ENCODE results near the gene MLPH.

MLPH gene

DNA sequence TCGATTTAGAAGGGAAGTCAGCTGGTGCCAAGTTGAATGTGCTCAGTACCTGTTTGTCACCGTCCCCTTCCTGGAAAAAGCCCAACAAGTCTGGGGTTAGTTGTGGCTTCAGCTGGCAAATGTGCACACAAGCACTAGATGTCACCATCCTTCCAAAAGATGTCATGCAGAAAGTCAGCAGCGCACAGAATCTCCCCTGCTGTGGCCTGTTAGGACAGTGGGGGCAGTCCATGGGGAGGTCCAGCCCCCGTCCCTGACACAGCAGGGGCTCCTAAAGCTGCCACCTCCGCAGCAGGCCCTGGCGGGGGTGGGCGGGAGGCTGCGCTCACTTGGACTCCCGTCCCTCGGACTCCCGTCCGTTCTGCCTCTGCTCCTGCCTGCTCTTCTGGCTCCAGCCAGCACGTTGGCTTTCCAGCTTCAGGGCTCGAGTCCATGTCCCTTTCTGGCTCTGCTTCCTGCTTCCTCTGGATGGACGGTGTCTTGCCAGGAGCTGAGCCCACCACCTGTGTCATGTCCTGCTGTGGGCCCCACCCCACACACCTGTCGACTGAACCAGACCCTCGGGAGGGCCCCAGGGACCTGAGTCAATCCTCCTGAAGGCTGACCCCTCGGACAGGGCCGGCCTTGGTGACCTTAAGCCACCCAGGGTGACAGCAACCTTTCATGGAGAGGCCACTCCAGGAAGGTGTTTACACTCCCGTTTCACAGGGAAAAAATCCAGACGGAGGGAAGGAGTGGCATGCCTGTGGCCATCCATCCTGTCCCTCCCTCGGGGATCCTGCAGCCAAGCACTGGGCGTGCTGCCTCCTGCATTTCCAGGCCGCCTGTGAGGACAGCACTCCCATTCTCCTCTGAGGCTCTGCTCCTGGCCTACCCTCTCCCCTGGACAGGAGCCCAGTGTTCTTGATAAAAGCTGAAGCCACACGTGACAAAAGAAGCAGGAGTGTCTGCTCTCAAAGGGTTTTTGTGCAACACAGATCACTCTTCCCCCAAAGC, 95.0 kb downstream of the MLPH start:
- TF ChIP-seq POLR2A (IDR thresholded peaks at IDR 0.05; ENCODE audit: extremely low read depth, insufficient read length) (no peak), MYC (IDR thresholded peaks at IDR 0.05; ENCODE audit: low read depth, low read length) (no peak)
- TF ChIP-seq, protein P1, sequence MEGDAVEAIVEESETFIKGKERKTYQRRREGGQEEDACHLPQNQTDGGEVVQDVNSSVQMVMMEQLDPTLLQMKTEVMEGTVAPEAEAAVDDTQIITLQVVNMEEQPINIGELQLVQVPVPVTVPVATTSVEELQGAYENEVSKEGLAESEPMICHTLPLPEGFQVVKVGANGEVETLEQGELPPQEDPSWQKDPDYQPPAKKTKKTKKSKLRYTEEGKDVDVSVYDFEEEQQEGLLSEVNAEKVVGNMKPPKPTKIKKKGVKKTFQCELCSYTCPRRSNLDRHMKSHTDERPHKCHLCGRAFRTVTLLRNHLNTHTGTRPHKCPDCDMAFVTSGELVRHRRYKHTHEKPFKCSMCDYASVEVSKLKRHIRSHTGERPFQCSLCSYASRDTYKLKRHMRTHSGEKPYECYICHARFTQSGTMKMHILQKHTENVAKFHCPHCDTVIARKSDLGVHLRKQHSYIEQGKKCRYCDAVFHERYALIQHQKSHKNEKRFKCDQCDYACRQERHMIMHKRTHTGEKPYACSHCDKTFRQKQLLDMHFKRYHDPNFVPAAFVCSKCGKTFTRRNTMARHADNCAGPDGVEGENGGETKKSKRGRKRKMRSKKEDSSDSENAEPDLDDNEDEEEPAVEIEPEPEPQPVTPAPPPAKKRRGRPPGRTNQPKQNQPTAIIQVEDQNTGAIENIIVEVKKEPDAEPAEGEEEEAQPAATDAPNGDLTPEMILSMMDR (IDR thresholded peaks at IDR 0.05; ENCODE audit: low read depth, low read length): peak; percentile 40
- TF ChIP-seq, protein P2, sequence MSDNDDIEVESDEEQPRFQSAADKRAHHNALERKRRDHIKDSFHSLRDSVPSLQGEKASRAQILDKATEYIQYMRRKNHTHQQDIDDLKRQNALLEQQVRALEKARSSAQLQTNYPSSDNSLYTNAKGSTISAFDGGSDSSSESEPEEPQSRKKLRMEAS (IDR thresholded peaks at IDR 0.05; ENCODE audit: low read depth, low read length): no peak
- DNase-seq (ENCODE audit: low read depth): peak; percentile 64
- H3K4me3 ChIP-seq (ENCODE audit: low read depth, low read length): no peak overlapping the region

DNA sequence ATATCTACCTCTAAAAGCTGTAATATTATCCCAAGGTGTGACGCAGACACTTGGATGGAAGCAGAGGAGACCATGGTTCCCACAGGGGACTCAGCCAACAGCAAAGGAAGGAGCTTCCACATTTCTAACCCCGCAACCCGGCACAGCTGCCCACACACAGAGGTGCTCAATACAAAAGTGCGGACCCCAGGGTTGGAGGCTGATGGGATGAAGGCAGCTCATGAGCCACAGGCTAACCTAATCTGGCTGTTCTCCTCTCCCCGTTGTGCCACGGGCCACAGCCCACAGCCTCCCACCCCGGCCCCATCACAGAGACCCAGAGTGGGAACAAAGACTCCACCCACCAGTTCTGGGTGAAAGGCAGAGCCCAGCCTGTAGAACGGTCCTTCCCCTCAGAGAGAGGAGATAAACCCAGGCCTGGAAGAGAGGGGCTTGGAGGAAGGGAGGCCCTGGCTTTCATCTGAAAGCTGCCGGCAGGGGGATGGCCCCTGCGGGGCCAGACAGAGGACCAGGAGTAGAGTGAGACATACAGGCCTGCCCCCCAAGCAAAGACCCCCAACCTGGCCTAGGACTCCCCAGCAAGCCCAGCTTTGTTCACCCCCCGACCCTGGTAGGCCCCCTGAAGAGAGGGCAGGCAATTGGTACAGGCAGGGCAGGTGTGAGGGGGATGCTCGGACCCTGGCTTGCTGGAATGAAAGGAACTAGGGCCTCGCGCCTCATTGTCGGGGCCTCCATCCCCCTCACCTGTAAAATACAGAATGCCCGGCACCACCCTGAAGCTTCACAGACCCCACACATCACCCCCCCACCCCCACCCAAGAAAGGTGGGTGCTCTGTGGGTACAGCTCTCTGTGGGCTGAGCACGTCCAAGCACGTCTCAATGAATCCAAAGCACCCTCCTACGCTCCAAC, 96.6 kb downstream of the MLPH start:
- no peak overlapping the region for H3K4me3 ChIP-seq (ENCODE audit: low read depth, low read length)
- TF ChIP-seq, protein P1 (IDR thresholded peaks at IDR 0.05; ENCODE audit: low read depth, low read length): no peak
- TF ChIP-seq, protein P2 (IDR thresholded peaks at IDR 0.05; ENCODE audit: low read depth, low read length): no peak
- TF ChIP-seq POLR2A (IDR thresholded peaks at IDR 0.05; ENCODE audit: extremely low read depth, insufficient read length) (no peak), MYC (IDR thresholded peaks at IDR 0.05; ENCODE audit: low read depth, low read length) (no peak)
- no peak for DNase-seq (ENCODE audit: low read depth)

DNA sequence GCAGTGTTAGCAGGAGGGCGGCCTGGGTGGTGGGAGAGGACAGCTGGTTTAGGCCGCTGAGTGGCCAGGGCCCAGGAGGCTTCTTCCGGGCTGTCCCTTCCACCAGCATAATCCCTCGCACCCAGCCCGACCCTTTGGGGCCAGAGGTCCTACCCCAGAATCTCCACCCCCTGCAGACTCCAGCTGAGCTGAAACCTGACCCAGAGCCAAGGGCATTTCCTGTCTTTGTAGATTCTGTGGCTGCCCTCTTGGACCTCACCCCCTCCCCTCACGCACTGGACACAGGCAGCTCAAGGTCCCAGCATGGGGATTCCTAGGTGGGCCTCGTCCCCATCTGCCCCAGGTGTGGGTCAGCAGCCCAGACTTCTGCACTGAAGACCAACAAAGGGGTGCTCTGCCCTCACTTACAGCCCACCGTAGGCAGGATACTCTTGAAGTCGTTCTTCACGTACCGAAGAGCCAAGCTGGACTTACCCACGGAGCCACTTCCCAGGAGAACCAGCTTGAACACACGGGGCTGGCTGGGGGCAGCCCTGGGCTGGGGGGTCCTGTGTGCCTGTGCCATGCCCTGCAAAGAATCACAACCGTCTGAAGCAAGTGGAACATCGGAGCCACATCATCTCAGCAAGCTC, 98.7 kb downstream of the MLPH start:
- no peak for DNase-seq (ENCODE audit: low read depth)

DNA sequence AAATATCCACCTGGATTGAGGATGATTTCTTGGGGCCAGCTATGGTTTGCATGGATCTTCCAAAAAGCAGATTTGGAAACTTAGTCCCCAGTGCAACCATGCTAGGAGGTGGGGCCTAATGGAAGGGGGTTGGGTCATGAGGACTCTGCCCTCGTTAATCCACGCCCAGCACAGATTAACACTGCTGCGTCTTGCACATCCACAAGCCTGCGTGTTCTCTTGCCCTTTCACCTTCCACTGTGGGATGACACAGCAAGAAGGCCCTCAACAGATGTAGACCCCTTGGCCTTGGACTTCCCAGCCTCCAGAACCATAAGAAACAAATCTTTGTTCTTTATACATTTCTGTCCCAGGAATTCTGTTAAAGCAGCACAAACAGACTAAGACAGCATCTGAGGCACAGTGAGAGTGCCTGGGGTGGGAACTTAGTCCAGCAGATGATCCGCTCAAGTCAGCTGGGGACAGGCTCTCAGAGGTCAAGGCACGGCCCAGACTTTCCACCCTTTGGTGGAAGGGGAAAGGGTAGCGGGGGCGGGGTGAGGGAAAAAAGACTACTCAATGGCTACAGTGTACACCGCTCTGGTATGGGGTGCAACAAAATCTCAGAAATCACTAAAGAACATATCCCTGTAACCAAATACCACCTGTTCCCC, 101.1 kb downstream of the MLPH start:
- DNase-seq (ENCODE audit: low read depth): no peak
- H3K4me3 ChIP-seq (ENCODE audit: low read depth, low read length): no peak overlapping the region
- TF ChIP-seq MYC (IDR thresholded peaks at IDR 0.05; ENCODE audit: low read depth, low read length): no peak
- TF ChIP-seq POLR2A (IDR thresholded peaks at IDR 0.05; ENCODE audit: extremely low read depth, insufficient read length): no peak
- TF ChIP-seq, protein P1 (IDR thresholded peaks at IDR 0.05; ENCODE audit: low read depth, low read length): no peak
- TF ChIP-seq, protein P2 (IDR thresholded peaks at IDR 0.05; ENCODE audit: low read depth, low read length): no peak

More for the DNA sequence above, 98.7 kb downstream of the MLPH start:
- no peak overlapping the region for H3K4me3 ChIP-seq (ENCODE audit: low read depth, low read length)
- TF ChIP-seq POLR2A (IDR thresholded peaks at IDR 0.05; ENCODE audit: extremely low read depth, insufficient read length) (no peak), MYC (IDR thresholded peaks at IDR 0.05; ENCODE audit: low read depth, low read length) (no peak)
- TF ChIP-seq, protein P2 (IDR thresholded peaks at IDR 0.05; ENCODE audit: low read depth, low read length): no peak
- TF ChIP-seq, protein P1 (IDR thresholded peaks at IDR 0.05; ENCODE audit: low read depth, low read length): no peak

All from NB4 (cell line).